AG08395 (cell line): ENCODE measurements around the gene PDLIM4.

Source experiments
- DNase-seq: peaks from one replicate; pipeline ENCODE4 v3.0.0; 2012; ENCODE audit warnings: mixed read lengths, low spot score

PDLIM4 gene

GRCh38 chr5:132267166-132267739, 9.8 kb downstream of the PDLIM4 start:
- no peak for DNase-seq

- DNase-seq, result no peak
These were observed 10.7 kb downstream of the PDLIM4 start for GRCh38 chr5:132267931-132268768.

GRCh38 chr5:132268769-132269551, 11.5 kb downstream of the PDLIM4 start:
- DNase-seq, result peak; percentile 82

- DNase-seq, result no peak
These were observed 12.3 kb downstream of the PDLIM4 start for GRCh38 chr5:132269635-132270334.

- DNase-seq, result no peak
These were observed 12.8 kb downstream of the PDLIM4 start for GRCh38 chr5:132270335-132270665.

- DNase-seq, result no peak
These were observed 13.2 kb downstream of the PDLIM4 start for GRCh38 chr5:132270706-132271105.

- DNase-seq, result no peak
These were observed 14.1 kb downstream of the PDLIM4 start for GRCh38 chr5:132271251-132272246.

- no peak for DNase-seq
These were observed 15.1 kb downstream of the PDLIM4 start for GRCh38 chr5:132272311-132273210.

- DNase-seq, result no peak
These were observed 16.1 kb downstream of the PDLIM4 start for GRCh38 chr5:132273631-132274030.

- no peak for DNase-seq
These were observed 16.7 kb downstream of the PDLIM4 start for GRCh38 chr5:132274050-132274792.

- no peak for DNase-seq
These were observed 18.1 kb downstream of the PDLIM4 start for GRCh38 chr5:132275367-132276220.

GRCh38 chr5:132277256-132277655, 19.8 kb downstream of the PDLIM4 start:
- DNase-seq, result no peak

- no peak for DNase-seq
These were observed 20.7 kb downstream of the PDLIM4 start for GRCh38 chr5:132277971-132278853.

GRCh38 chr5:132279801-132280200, 22.3 kb downstream of the PDLIM4 start:
- no peak for DNase-seq

- no peak for DNase-seq
These were observed 23.1 kb downstream of the PDLIM4 start for GRCh38 chr5:132280371-132281240.

GRCh38 chr5:132281856-132282614, 24.5 kb downstream of the PDLIM4 start:
- no peak for DNase-seq
